ENCODE data around the gene PCBD1. TPM values are rescaled to one million over a fixed set of nuclear protein-coding genes. Genes with fewer than 3 reads are reported as not detected.

PCBD1 gene
- total RNA-seq, 1 donor from 2014 or later: 23.9 TPM

GRCh38 chr10:70837660-70838059 is 50.7 kb downstream of the PCBD1 start:
- no peak overlapping the region for H3K4me3 Mint-ChIP-seq (ENCODE audit: unreplicated experiment)
- no peak for DNase-seq (ENCODE audit: low spot score)
- H3K9me3 Mint-ChIP-seq (ENCODE audit: unreplicated experiment): no peaks in the 10 kb centered on the region
- H3K4me1 Mint-ChIP-seq (ENCODE audit: unreplicated experiment): peaks cover 16% of the 10 kb centered on the region
- H3K36me3 Mint-ChIP-seq (ENCODE audit: low read depth, unreplicated experiment): peaks cover 17% of the 10 kb centered on the region
- TF ChIP-seq, protein P1, sequence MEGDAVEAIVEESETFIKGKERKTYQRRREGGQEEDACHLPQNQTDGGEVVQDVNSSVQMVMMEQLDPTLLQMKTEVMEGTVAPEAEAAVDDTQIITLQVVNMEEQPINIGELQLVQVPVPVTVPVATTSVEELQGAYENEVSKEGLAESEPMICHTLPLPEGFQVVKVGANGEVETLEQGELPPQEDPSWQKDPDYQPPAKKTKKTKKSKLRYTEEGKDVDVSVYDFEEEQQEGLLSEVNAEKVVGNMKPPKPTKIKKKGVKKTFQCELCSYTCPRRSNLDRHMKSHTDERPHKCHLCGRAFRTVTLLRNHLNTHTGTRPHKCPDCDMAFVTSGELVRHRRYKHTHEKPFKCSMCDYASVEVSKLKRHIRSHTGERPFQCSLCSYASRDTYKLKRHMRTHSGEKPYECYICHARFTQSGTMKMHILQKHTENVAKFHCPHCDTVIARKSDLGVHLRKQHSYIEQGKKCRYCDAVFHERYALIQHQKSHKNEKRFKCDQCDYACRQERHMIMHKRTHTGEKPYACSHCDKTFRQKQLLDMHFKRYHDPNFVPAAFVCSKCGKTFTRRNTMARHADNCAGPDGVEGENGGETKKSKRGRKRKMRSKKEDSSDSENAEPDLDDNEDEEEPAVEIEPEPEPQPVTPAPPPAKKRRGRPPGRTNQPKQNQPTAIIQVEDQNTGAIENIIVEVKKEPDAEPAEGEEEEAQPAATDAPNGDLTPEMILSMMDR (IDR thresholded peaks at IDR 0.05; ENCODE audit: unreplicated experiment): no peak
- H3K27me3 Mint-ChIP-seq (ENCODE audit: unreplicated experiment): no peaks in the 10 kb centered on the region
- no peak overlapping the region for H3K27ac Mint-ChIP-seq (ENCODE audit: unreplicated experiment)

DNA sequence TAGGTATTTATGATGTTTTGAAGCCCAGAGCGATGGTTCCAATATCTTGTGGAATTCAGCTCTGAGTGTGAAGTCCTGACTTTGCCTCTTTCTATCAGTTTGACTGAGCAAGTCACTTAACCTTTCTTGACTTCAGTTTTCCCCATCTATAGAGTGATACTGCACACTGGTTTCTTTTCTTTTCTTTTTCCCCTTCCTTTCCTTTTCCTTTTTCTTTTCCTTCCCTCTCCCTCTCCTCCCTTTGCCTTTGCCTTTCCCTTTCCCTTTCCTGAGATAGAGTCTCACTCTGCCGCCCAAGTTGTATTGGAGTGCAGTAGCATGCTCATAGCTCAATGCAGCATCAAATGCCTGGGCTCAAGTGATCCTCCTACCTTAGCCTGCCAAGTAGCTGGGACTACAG is 52.0 kb downstream of the PCBD1 start:
- DNase-seq (ENCODE audit: low spot score): no peak
- Mint-ChIP-seq H3K36me3 (ENCODE audit: low read depth, unreplicated experiment) (peaks cover 12% of the 10 kb centered on the region), H3K4me1 (ENCODE audit: unreplicated experiment) (peaks cover 16% of the 10 kb centered on the region), H3K9me3 (ENCODE audit: unreplicated experiment) (no peaks in the 10 kb centered on the region), H3K4me3 (ENCODE audit: unreplicated experiment) (peak overlapping the region; percentile 26), H3K27ac (ENCODE audit: unreplicated experiment) (peak overlapping the region; percentile 22), H3K27me3 (ENCODE audit: unreplicated experiment) (no peaks in the 10 kb centered on the region)
- TF ChIP-seq, protein P1 (IDR thresholded peaks at IDR 0.05; ENCODE audit: unreplicated experiment): no peak

DNA sequence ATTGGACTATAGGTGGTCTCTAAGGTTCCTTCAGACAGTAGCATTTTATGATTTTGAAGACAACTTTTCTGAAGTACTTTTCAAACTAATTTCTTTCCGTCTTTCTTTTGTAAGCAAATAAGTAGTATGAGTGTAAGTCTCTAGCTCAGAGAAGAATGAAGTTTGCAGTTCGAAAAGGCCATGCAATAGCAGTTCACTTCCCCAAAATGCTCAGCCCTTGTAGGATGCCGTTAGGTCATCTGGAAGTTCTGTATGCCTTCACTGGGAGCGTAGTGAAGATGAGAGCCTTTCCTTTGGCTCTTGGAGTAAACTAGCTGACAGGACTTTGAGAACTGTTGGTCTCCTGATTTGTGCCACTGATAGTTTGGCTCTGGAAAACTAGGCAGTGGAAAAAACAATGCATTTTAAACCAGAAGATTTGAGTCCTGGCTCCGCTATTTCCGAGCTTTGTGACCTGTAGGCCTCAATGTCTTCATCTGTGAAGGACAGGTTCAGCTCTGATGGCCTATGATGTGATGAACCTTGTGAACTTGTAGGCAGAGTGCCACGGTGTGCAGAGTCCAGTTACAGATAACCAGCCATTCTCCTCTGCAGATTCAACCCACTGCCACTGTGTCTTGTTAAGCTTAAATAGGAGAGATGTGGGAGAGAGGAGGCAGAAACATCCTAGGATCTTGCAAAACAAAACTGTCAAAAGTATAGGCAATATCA is 53.8 kb downstream of the PCBD1 start:
- Mint-ChIP-seq H3K4me1 (ENCODE audit: unreplicated experiment) (peaks cover 22% of the 10 kb centered on the region), H3K27ac (ENCODE audit: unreplicated experiment) (no peak overlapping the region), H3K9me3 (ENCODE audit: unreplicated experiment) (no peaks in the 10 kb centered on the region), H3K36me3 (ENCODE audit: low read depth, unreplicated experiment) (peaks cover 17% of the 10 kb centered on the region), H3K27me3 (ENCODE audit: unreplicated experiment) (no peaks in the 10 kb centered on the region), H3K4me3 (ENCODE audit: unreplicated experiment) (no peak overlapping the region)
- TF ChIP-seq, protein P1 (IDR thresholded peaks at IDR 0.05; ENCODE audit: unreplicated experiment): no peak
- no peak for DNase-seq (ENCODE audit: low spot score)

GRCh38 chr10:70834021-70834420 is 54.3 kb downstream of the PCBD1 start:
- Mint-ChIP-seq H3K36me3 (ENCODE audit: low read depth, unreplicated experiment) (peaks cover 17% of the 10 kb centered on the region), H3K4me1 (ENCODE audit: unreplicated experiment) (peaks cover 25% of the 10 kb centered on the region), H3K27ac (ENCODE audit: unreplicated experiment) (no peak overlapping the region), H3K27me3 (ENCODE audit: unreplicated experiment) (no peaks in the 10 kb centered on the region), H3K9me3 (ENCODE audit: unreplicated experiment) (no peaks in the 10 kb centered on the region), H3K4me3 (ENCODE audit: unreplicated experiment) (no peak overlapping the region)
- TF ChIP-seq, protein P1 (IDR thresholded peaks at IDR 0.05; ENCODE audit: unreplicated experiment): no peak
- DNase-seq (ENCODE audit: low spot score): no peak

DNA sequence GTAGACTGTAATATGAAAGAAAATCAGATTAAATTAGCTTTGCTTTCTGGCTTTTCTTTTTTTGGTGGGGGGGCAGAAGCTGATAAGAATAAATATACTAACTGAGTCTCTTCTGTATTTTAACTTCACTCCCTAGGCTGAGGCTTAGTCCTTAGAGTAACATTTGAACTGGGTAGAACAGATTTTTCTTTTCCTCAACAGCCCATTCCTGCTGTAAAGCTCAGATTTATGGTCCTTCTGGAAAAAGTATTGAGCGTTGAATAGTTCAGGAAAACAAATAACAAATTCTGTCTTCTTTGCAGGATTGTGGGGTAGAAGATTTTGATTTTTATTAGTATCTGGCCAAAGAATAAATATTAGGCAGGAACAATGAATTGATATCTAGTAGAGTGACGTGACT is 54.8 kb downstream of the PCBD1 start:
- no peak for DNase-seq (ENCODE audit: low spot score)
- no peak overlapping the region for H3K27ac Mint-ChIP-seq (ENCODE audit: unreplicated experiment)
- no peak overlapping the region for H3K4me3 Mint-ChIP-seq (ENCODE audit: unreplicated experiment)
- TF ChIP-seq, protein P1 (IDR thresholded peaks at IDR 0.05; ENCODE audit: unreplicated experiment): no peak
- peaks cover 25% of the 10 kb centered on the region for H3K4me1 Mint-ChIP-seq (ENCODE audit: unreplicated experiment)
- H3K9me3 Mint-ChIP-seq (ENCODE audit: unreplicated experiment): no peaks in the 10 kb centered on the region
- H3K27me3 Mint-ChIP-seq (ENCODE audit: unreplicated experiment): no peaks in the 10 kb centered on the region
- H3K36me3 Mint-ChIP-seq (ENCODE audit: low read depth, unreplicated experiment): peaks cover 17% of the 10 kb centered on the region

Measured in endothelial cell (in vitro differentiated cells).